Activated naive CD8-positive, alpha-beta T cell treated with anti-CD3 and anti-CD28 coated beads, Interleukin-2, amount 10 ng/mL, durations not matched to agents 7 days and 5 days (primary cell): Measurements from ENCODE around the gene NTMT2. TPM values are rescaled to one million over a fixed set of nuclear protein-coding genes. Genes with fewer than 3 reads are reported as not detected.
A peak's percentile ranks its signal among the peaks of the same experiment; 100 is the strongest.

Source experiments
- ATAC-seq: fragments of 150-1000 bp; cut with Tn5 transposase; one replicate; pipeline ENCODE4 v1.10.0; 2021; ENCODE audit warnings: low read depth, moderate library complexity
- POLR2A ChIA-PET: fragments of 350-600 bp; sonication (Branson Sonifier 250); formaldehyde crosslinking; loops from one replicate; lab custom pipeline; 2021; ENCODE audit warnings: antibody characterized with exemption; lab: Charles Lee
- DNase-seq: peaks from one replicate; pipeline ENCODE4 v3.0.0; 2021
- H3K27ac Mint-ChIP-seq: one replicate; pipeline ENCODE4 v1.8.0; 2022; ENCODE audit warnings: mild to moderate bottlenecking, mixed read lengths
- H3K27me3 Mint-ChIP-seq: one replicate; pipeline ENCODE4 v1.8.0; 2022; ENCODE audit warnings: mild to moderate bottlenecking, moderate library complexity, mixed read lengths
- H3K36me3 Mint-ChIP-seq: one replicate; pipeline ENCODE4 v1.8.0; 2021; ENCODE audit warnings: mild to moderate bottlenecking, mixed read lengths
- H3K4me1 Mint-ChIP-seq: one replicate; pipeline ENCODE4 v1.8.0; 2021; ENCODE audit warnings: mixed read lengths
- H3K4me3 Mint-ChIP-seq: one replicate; pipeline ENCODE4 v1.8.0; 2022; ENCODE audit warnings: mild to moderate bottlenecking, moderate library complexity, mixed read lengths
- H3K9me3 Mint-ChIP-seq: one replicate; pipeline ENCODE4 v1.8.0; 2021; ENCODE audit warnings: mixed read lengths
- total RNA-seq, 2 experiments: library from RNA; stranded (reverse); gene quantifications; one replicate each; pipeline ENCODE4 v1.2.3, GENCODE V29; 2021

Gene NTMT2
- total RNA-seq, 2 experiments from 2014 or later = not detected

GRCh38 chr1:170140371-170140770 lies 5.4 kb upstream of the NTMT2 start:
- POLR2A ChIA-PET = no interaction called here
- DNase-seq (no peak), ATAC-seq (no peak)
- Mint-ChIP-seq H3K36me3 (no peaks in the 10 kb centered on the region), H3K4me3 (no peak overlapping the region), H3K4me1 (no peaks in the 10 kb centered on the region), H3K27me3 (peaks cover 8% of the 10 kb centered on the region), H3K27ac (no peak overlapping the region), H3K9me3 (peaks cover 7% of the 10 kb centered on the region)

- DNase-seq (no peak), ATAC-seq (no peak)
- H3K27ac Mint-ChIP-seq = no peak overlapping the region
- no peaks in the 10 kb centered on the region for H3K36me3 Mint-ChIP-seq
- H3K4me1 Mint-ChIP-seq = peaks cover 3% of the 10 kb centered on the region
- no peak overlapping the region for H3K4me3 Mint-ChIP-seq
- peaks cover 3% of the 10 kb centered on the region for H3K27me3 Mint-ChIP-seq
- POLR2A ChIA-PET = no interaction called here
- peaks cover 7% of the 10 kb centered on the region for H3K9me3 Mint-ChIP-seq
Measured at GRCh38 chr1:170145061-170145460, 698 bp upstream of the NTMT2 start.

GRCh38 chr1:170146720-170147263 lies 1.0 kb downstream of the NTMT2 start:
- peaks cover 3% of the 10 kb centered on the region for H3K4me1 Mint-ChIP-seq
- POLR2A ChIA-PET = no interaction called here
- no peaks in the 10 kb centered on the region for H3K36me3 Mint-ChIP-seq
- no peak overlapping the region for H3K27ac Mint-ChIP-seq
- H3K4me3 Mint-ChIP-seq = no peak overlapping the region
- H3K9me3 Mint-ChIP-seq = peaks cover 4% of the 10 kb centered on the region
- no peaks in the 10 kb centered on the region for H3K27me3 Mint-ChIP-seq
- peak; percentile 65 for ATAC-seq
- no peak for DNase-seq

GRCh38 chr1:170149241-170149640 lies 3.5 kb downstream of the NTMT2 start:
- Mint-ChIP-seq H3K36me3 (no peaks in the 10 kb centered on the region), H3K27me3 (peaks cover 3% of the 10 kb centered on the region), H3K9me3 (peaks cover 9% of the 10 kb centered on the region), H3K4me3 (no peak overlapping the region), H3K27ac (no peak overlapping the region), H3K4me1 (peaks cover 3% of the 10 kb centered on the region)
- POLR2A ChIA-PET = no interaction called here
- ATAC-seq = no peak
- DNase-seq = no peak

- Mint-ChIP-seq H3K27ac (no peak overlapping the region), H3K36me3 (no peaks in the 10 kb centered on the region), H3K4me1 (peaks cover 3% of the 10 kb centered on the region), H3K9me3 (peaks cover 6% of the 10 kb centered on the region), H3K27me3 (peaks cover 3% of the 10 kb centered on the region), H3K4me3 (no peak overlapping the region)
- ATAC-seq = no peak
- POLR2A ChIA-PET = no interaction called here
- no peak for DNase-seq
Measured at GRCh38 chr1:170150016-170150415, 4.3 kb downstream of the NTMT2 start.

GRCh38 chr1:170150921-170151320 lies 5.2 kb downstream of the NTMT2 start:
- peaks cover 3% of the 10 kb centered on the region for H3K4me1 Mint-ChIP-seq
- ATAC-seq (no peak), DNase-seq (no peak)
- POLR2A ChIA-PET = no interaction called here
- peaks cover 6% of the 10 kb centered on the region for H3K9me3 Mint-ChIP-seq
- H3K4me3 Mint-ChIP-seq = no peak overlapping the region
- H3K36me3 Mint-ChIP-seq = no peaks in the 10 kb centered on the region
- H3K27ac Mint-ChIP-seq = no peak overlapping the region
- H3K27me3 Mint-ChIP-seq = peaks cover 3% of the 10 kb centered on the region

- no peaks in the 10 kb centered on the region for H3K36me3 Mint-ChIP-seq
- DNase-seq = no peak
- POLR2A ChIA-PET = no interaction called here
- H3K9me3 Mint-ChIP-seq = peaks cover 6% of the 10 kb centered on the region
- H3K4me1 Mint-ChIP-seq = no peaks in the 10 kb centered on the region
- ATAC-seq = no peak
- H3K27me3 Mint-ChIP-seq = peaks cover 4% of the 10 kb centered on the region
- H3K27ac Mint-ChIP-seq = no peak overlapping the region
- no peak overlapping the region for H3K4me3 Mint-ChIP-seq
Measured at GRCh38 chr1:170153417-170153816, 7.7 kb downstream of the NTMT2 start.

GRCh38 chr1:170155055-170155454 lies 9.3 kb downstream of the NTMT2 start:
- no peak overlapping the region for H3K27ac Mint-ChIP-seq
- peaks cover 6% of the 10 kb centered on the region for H3K9me3 Mint-ChIP-seq
- H3K4me3 Mint-ChIP-seq = no peak overlapping the region
- no peak for DNase-seq
- H3K36me3 Mint-ChIP-seq = no peaks in the 10 kb centered on the region
- peaks cover 5% of the 10 kb centered on the region for H3K27me3 Mint-ChIP-seq
- H3K4me1 Mint-ChIP-seq = no peaks in the 10 kb centered on the region
- POLR2A ChIA-PET = no interaction called here
- ATAC-seq = no peak

GRCh38 chr1:170156594-170156993 lies 10.8 kb downstream of the NTMT2 start:
- no peak overlapping the region for H3K27ac Mint-ChIP-seq
- no peaks in the 10 kb centered on the region for H3K4me1 Mint-ChIP-seq
- H3K9me3 Mint-ChIP-seq = peaks cover 6% of the 10 kb centered on the region
- ATAC-seq = no peak
- H3K36me3 Mint-ChIP-seq = no peaks in the 10 kb centered on the region
- peaks cover 5% of the 10 kb centered on the region for H3K27me3 Mint-ChIP-seq
- POLR2A ChIA-PET = no interaction called here
- no peak overlapping the region for H3K4me3 Mint-ChIP-seq
- no peak for DNase-seq

- H3K27ac Mint-ChIP-seq = no peak overlapping the region
- no peak for DNase-seq
- POLR2A ChIA-PET = no interaction called here
- peaks cover 5% of the 10 kb centered on the region for H3K27me3 Mint-ChIP-seq
- H3K36me3 Mint-ChIP-seq = no peaks in the 10 kb centered on the region
- no peaks in the 10 kb centered on the region for H3K4me1 Mint-ChIP-seq
- H3K4me3 Mint-ChIP-seq = no peak overlapping the region
- peaks cover 6% of the 10 kb centered on the region for H3K9me3 Mint-ChIP-seq
- no peak for ATAC-seq
Measured at GRCh38 chr1:170157820-170158219, 12.1 kb downstream of the NTMT2 start.

GRCh38 chr1:170162459-170163246 lies 16.9 kb downstream of the NTMT2 start:
- Mint-ChIP-seq H3K4me1 (peaks cover 2% of the 10 kb centered on the region), H3K4me3 (no peak overlapping the region), H3K27ac (no peak overlapping the region), H3K36me3 (peaks cover 2% of the 10 kb centered on the region), H3K9me3 (peaks cover 3% of the 10 kb centered on the region), H3K27me3 (peaks cover 2% of the 10 kb centered on the region)
- POLR2A ChIA-PET = no interaction called here
- DNase-seq (no peak), ATAC-seq (no peak)

GRCh38 chr1:170164103-170164763 lies 18.5 kb downstream of the NTMT2 start:
- POLR2A ChIA-PET = no interaction called here
- DNase-seq (no peak), ATAC-seq (no peak)
- Mint-ChIP-seq H3K9me3 (peaks cover 3% of the 10 kb centered on the region), H3K36me3 (peaks cover 2% of the 10 kb centered on the region), H3K4me3 (no peak overlapping the region), H3K27ac (no peak overlapping the region), H3K4me1 (peaks cover 5% of the 10 kb centered on the region), H3K27me3 (no peaks in the 10 kb centered on the region)

- Mint-ChIP-seq H3K27me3 (no peaks in the 10 kb centered on the region), H3K27ac (no peak overlapping the region), H3K9me3 (peaks cover 14% of the 10 kb centered on the region), H3K4me3 (no peak overlapping the region), H3K4me1 (peaks cover 5% of the 10 kb centered on the region), H3K36me3 (peaks cover 2% of the 10 kb centered on the region)
- POLR2A ChIA-PET = no interaction called here
- DNase-seq (no peak), ATAC-seq (no peak)
Measured at GRCh38 chr1:170166518-170167180, 20.9 kb downstream of the NTMT2 start.
